Neural crest cell (in vitro differentiated cells): ENCODE results near the gene SRPK3. TPM values are rescaled to one million over a fixed set of nuclear protein-coding genes. Genes with fewer than 3 reads are reported as not detected.

Source experiments
- DNase-seq: peaks from one replicate; pipeline ENCODE4 v3.0.0; 2021; ENCODE audit warnings: low read depth, mixed read lengths, low spot score
- H3K27ac Mint-ChIP-seq: one replicate; pipeline ENCODE4 v1.8.0; 2021; ENCODE audit warnings: mild to moderate bottlenecking, mixed read lengths; ENCODE audit not compliant: unreplicated experiment
- H3K27me3 Mint-ChIP-seq: 2 replicates; pipeline ENCODE4 v1.8.0; 2021; ENCODE audit warnings: low read depth, mild to moderate bottlenecking, mixed read lengths
- H3K36me3 Mint-ChIP-seq: 2 replicates; pipeline ENCODE4 v1.8.0; 2021; ENCODE audit warnings: low read depth, mild to moderate bottlenecking, mixed read lengths
- H3K4me1 Mint-ChIP-seq: 2 replicates; pipeline ENCODE4 v1.8.0; 2021; ENCODE audit warnings: mixed read lengths
- H3K4me3 Mint-ChIP-seq: one replicate; pipeline ENCODE4 v1.8.0; 2021; ENCODE audit warnings: mild to moderate bottlenecking, mixed read lengths
- H3K9me3 Mint-ChIP-seq: 2 replicates; pipeline ENCODE4 v1.8.0; 2021; ENCODE audit warnings: mixed read lengths
- total RNA-seq: library from RNA; stranded (reverse); gene quantifications from 2 replicates; pipeline ENCODE4 v1.2.1, GENCODE V29; 2021
- TF ChIP-seq, protein P1 (sequence below): fragments of 200-600 bp; sonication (generic); conservative IDR thresholded peaks from 2 replicates; pipeline ENCODE4 v1.5.0; 2021; ENCODE audit warnings: antibody characterized with exemption, mild to moderate bottlenecking

Gene SRPK3
- total RNA-seq, 1 donor from 2014 or later = 0.14 TPM

DNA sequence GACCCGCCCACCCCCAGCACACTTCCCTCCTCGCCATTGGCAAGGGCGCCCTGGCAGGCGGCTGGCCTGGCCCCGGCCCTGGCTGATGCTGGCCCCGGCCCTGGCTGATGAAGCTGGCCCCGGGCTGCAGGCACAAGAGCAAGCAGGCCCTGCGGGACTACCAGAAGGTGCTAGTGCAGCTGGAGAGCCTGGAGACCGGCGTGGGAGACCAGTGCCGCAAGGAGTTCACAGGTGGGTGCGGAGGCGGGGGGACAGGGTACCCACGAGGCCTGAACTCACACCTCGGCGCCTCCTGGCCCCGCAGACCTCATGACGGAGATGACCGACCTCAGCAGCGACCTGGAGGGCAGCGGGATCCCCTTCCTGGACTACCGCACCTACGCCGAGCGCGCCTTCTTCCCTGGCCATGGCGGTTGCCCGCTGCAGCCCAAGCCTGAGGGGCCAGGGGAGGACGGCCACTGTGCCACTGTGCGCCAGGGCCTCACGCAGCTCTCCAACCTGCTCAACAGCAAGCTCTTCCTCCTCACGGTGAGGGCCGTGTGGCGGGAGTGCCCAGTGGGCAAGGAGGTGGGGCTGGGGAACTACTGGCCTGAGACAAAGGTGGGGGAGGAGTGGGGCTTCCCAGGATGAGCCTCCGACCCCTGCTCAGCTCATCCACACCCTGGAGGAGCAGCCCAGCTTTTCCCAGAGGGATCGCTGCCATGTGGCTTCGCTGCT lies 6.1 kb upstream of the SRPK3 start:
- peaks cover under 1% of the 10 kb centered on the region for H3K4me1 Mint-ChIP-seq
- H3K9me3 Mint-ChIP-seq = no peaks in the 10 kb centered on the region
- H3K27ac Mint-ChIP-seq = no peak overlapping the region
- H3K4me3 Mint-ChIP-seq = no peak overlapping the region
- H3K36me3 Mint-ChIP-seq = no peaks in the 10 kb centered on the region
- TF ChIP-seq, protein P1, sequence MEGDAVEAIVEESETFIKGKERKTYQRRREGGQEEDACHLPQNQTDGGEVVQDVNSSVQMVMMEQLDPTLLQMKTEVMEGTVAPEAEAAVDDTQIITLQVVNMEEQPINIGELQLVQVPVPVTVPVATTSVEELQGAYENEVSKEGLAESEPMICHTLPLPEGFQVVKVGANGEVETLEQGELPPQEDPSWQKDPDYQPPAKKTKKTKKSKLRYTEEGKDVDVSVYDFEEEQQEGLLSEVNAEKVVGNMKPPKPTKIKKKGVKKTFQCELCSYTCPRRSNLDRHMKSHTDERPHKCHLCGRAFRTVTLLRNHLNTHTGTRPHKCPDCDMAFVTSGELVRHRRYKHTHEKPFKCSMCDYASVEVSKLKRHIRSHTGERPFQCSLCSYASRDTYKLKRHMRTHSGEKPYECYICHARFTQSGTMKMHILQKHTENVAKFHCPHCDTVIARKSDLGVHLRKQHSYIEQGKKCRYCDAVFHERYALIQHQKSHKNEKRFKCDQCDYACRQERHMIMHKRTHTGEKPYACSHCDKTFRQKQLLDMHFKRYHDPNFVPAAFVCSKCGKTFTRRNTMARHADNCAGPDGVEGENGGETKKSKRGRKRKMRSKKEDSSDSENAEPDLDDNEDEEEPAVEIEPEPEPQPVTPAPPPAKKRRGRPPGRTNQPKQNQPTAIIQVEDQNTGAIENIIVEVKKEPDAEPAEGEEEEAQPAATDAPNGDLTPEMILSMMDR = no peak
- DNase-seq = no peak
- no peaks in the 10 kb centered on the region for H3K27me3 Mint-ChIP-seq

DNA sequence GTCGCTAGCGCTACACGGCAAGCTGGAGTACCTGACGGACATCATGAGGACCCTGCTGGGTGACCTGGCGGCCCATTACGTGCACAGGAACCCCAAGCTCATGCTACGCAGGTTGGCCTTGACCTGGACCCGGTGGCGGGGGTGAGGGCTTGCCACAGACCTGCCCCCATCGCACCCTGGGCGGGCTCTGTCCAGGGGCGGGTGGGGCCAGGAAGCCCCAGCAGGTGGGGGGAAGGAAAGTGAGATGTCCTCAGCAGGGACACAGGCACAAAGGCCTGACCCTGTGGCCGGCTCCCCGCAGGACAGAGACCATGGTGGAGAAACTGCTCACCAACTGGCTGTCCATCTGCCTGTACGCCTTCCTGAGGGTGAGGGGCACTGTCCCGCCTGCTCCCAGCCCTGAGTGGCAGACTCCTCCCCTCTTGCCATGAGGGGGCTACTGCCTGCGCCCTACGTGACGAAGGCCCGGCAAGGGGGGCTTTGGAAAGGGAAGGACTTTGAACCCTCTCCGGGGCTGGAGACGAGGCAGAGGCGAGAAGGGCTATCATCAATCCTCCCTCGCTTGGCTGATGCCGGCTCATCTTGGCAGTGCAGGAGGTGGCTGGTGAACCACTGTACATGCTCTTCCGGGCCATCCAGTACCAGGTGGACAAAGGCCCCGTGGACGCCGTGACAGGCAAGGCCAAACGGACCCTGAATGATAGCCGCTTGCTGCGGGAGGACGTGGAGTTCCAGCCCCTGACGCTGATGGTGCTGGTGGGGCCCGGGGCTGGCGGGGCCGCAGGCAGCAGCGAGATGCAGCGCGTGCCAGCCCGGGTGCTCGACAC lies 5.3 kb upstream of the SRPK3 start:
- Mint-ChIP-seq H3K9me3 (no peaks in the 10 kb centered on the region), H3K36me3 (no peaks in the 10 kb centered on the region), H3K27me3 (no peaks in the 10 kb centered on the region), H3K4me3 (no peak overlapping the region), H3K27ac (no peak overlapping the region), H3K4me1 (peaks cover 8% of the 10 kb centered on the region)
- no peak for DNase-seq
- TF ChIP-seq, protein P1 = no peak

DNA sequence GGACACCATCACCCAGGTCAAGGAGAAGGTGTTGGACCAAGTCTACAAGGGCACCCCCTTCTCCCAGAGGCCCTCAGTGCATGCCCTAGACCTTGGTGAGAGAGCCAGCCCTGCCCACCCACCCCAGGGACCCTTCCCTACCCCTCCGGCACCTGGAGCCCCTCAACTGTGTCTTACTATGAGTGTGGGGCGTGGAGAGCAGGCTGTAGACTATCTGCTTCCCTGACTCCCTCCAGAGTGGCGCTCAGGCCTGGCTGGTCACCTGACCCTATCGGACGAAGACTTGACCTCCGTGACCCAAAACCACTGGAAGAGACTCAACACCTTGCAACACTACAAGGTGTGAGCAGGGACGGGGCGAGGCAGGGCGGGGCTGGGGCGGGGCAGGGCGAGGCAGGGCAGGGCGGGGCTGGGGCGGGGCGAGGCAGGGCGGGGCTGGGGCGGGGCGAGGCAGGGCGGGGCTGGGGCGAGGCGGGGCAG lies 4.7 kb upstream of the SRPK3 start:
- H3K4me1 Mint-ChIP-seq = peaks cover 8% of the 10 kb centered on the region
- H3K36me3 Mint-ChIP-seq = no peaks in the 10 kb centered on the region
- no peak overlapping the region for H3K27ac Mint-ChIP-seq
- no peak overlapping the region for H3K4me3 Mint-ChIP-seq
- DNase-seq = no peak
- no peaks in the 10 kb centered on the region for H3K27me3 Mint-ChIP-seq
- no peaks in the 10 kb centered on the region for H3K9me3 Mint-ChIP-seq
- TF ChIP-seq, protein P1 = no peak

GRCh38 chrX:153776611-153777045 lies 4.2 kb upstream of the SRPK3 start:
- no peaks in the 10 kb centered on the region for H3K27me3 Mint-ChIP-seq
- H3K9me3 Mint-ChIP-seq = no peaks in the 10 kb centered on the region
- no peak for DNase-seq
- no peak overlapping the region for H3K4me3 Mint-ChIP-seq
- H3K36me3 Mint-ChIP-seq = no peaks in the 10 kb centered on the region
- H3K4me1 Mint-ChIP-seq = peaks cover 8% of the 10 kb centered on the region
- TF ChIP-seq, protein P1 = no peak
- no peak overlapping the region for H3K27ac Mint-ChIP-seq

- Mint-ChIP-seq H3K27me3 (no peaks in the 10 kb centered on the region), H3K9me3 (no peaks in the 10 kb centered on the region), H3K36me3 (no peaks in the 10 kb centered on the region), H3K4me1 (peaks cover 8% of the 10 kb centered on the region), H3K27ac (no peak overlapping the region), H3K4me3 (no peak overlapping the region)
- DNase-seq = no peak
- TF ChIP-seq, protein P1 = no peak
These were observed 3.4 kb upstream of the SRPK3 start for GRCh38 chrX:153777261-153778090.
